BLaER1 treated with 17β-estradiol and CSF1 and Interleukin-3, amounts not matched to agents 10 nM and 100 nM (cell line): Measurements from ENCODE around the gene BHLHE23.

Experiments
- H3K27ac ChIP-seq, 11 experiments: shearing (Covaris generic); formaldehyde crosslinking; 2 replicates each; pipeline ENCODE4 v1.8.1; 2022
- H3K27me3 ChIP-seq, 11 experiments: shearing (Covaris generic); formaldehyde crosslinking; 2 replicates each; pipeline ENCODE4 v1.8.1; 2022
- H3K36me3 ChIP-seq, 11 experiments: shearing (Covaris generic); formaldehyde crosslinking; 2 replicates each; pipeline ENCODE4 v1.8.1; 2022
- H3K4me1 ChIP-seq, 10 experiments: shearing (Covaris generic); formaldehyde crosslinking; 2 replicates each; pipeline ENCODE4 v1.8.1; 2022
- H3K4me2 ChIP-seq, 11 experiments: shearing (Covaris generic); formaldehyde crosslinking; 2 replicates each; pipeline ENCODE4 v1.8.1; 2022
- H3K4me3 ChIP-seq, 10 experiments: shearing (Covaris generic); formaldehyde crosslinking; 2 replicates each; pipeline ENCODE4 v1.8.1; 2022
- H3K9ac ChIP-seq, 11 experiments: shearing (Covaris generic); formaldehyde crosslinking; 2 replicates each; pipeline ENCODE4 v1.8.1; 2022
- H3K9me3 ChIP-seq, 11 experiments: shearing (Covaris generic); formaldehyde crosslinking; replicated peaks in 1 of 11; 2 replicates each; pipeline ENCODE4 v1.8.1; 2022
- H4K20me1 ChIP-seq, 11 experiments: shearing (Covaris generic); formaldehyde crosslinking; 2 replicates each; pipeline ENCODE4 v1.8.1; 2022
- Cebpa-rat ChIP-seq, 11 experiments: shearing (Covaris generic); IDR thresholded peaks; 2 replicates each; pipeline ENCODE4 v1.8.1; 2022

BHLHE23 gene

GRCh38 chr20:62959998-62960436 lies 46.7 kb downstream of the BHLHE23 start:
- Histone ChIP-seq H3K27ac (peak overlapping the region in 3 of 11 experiments; percentile 53 to 74 (median 53); a peak in 4 of 22 replicates), H3K27me3 (no peaks in the 10 kb centered on the region), H3K4me2 (peak overlapping the region; percentile 90 to 100 (median 100)), H3K9ac (peak overlapping the region in 4 of 11 experiments; percentile 58 to 69 (median 62); a peak in 6 of 22 replicates), H3K4me1 (peaks cover 49 to 85% (median 79%) of the 10 kb centered on the region in 10 experiments), H4K20me1 (peaks cover 75 to 100% (median 96%) of the 10 kb centered on the region in 11 experiments), H3K9me3 (no peaks in the 10 kb centered on the region), H3K4me3 (peak overlapping the region in 1 of 10 experiments; percentile 28; a peak in 1 of 20 replicates), H3K36me3 (peaks cover 66 to 95% (median 80%) of the 10 kb centered on the region in 11 experiments)
- TF ChIP-seq Cebpa-rat (IDR thresholded peaks at IDR 0.05) = no peak

DNA sequence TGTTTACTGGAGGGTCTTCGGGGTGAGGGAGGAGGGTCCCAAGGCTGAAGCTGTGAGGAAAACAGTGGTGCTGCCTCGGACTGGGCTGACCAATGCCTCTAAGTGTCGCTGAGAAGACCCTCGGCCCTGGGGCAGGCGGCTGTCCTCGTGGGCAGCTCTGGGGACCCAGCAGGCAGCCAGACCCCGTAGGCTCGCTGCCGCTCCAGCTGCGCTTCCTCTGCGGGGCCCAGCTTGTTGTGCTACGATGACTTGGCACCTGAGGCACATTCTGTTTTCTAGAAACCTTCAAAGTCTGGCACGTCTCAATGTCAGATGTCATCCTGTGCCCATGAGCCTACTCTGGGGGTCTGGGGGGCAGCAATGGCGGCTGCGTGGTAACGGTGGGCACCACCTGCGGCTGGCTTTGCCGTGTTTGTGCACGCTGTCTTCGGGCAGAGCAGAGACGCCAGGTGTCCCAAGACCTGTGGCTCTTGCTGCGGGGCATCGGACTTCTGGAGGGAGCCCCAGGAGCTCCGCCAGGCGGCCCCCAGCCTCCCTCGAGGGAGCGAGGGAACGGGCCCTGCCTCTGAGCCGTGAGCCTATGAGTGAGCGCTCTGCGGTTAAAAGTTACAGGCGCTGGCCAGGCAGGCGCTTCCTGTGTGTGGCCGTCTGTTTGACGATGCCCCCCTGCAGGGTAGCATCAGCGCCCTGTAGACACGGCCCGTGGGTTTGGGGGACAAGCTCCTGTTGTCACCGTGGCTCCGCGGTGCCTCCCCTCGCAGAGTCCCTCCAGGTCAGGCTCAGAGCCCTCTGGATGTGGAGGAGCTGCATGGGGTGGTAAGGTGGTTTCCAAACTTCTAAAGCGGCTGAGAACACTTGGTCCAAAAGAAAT lies 47.4 kb downstream of the BHLHE23 start:
- peak overlapping the region in 10 of 11 experiments; percentile 13 to 70 (median 59); a peak in 17 of 22 replicates for H3K9ac ChIP-seq
- TF ChIP-seq Cebpa-rat (IDR thresholded peaks at IDR 0.05) = no peak
- H3K9me3 ChIP-seq = no peaks in the 10 kb centered on the region
- peak overlapping the region in 6 of 10 experiments; percentile 12 to 47 (median 32); a peak in 9 of 20 replicates for H3K4me3 ChIP-seq
- H4K20me1 ChIP-seq = peaks cover 78 to 100% (median 96%) of the 10 kb centered on the region in 11 experiments
- H3K36me3 ChIP-seq = peaks cover 60 to 88% (median 73%) of the 10 kb centered on the region in 11 experiments
- peak overlapping the region; percentile 90 to 100 (median 100) for H3K4me2 ChIP-seq
- H3K4me1 ChIP-seq = peaks cover 49 to 85% (median 79%) of the 10 kb centered on the region in 10 experiments
- peak overlapping the region in 9 of 11 experiments; percentile 25 to 74 (median 64); a peak in 15 of 22 replicates for H3K27ac ChIP-seq
- H3K27me3 ChIP-seq = no peaks in the 10 kb centered on the region

- Histone ChIP-seq H3K27me3 (no peaks in the 10 kb centered on the region), H4K20me1 (peaks cover 70 to 99% (median 90%) of the 10 kb centered on the region in 11 experiments), H3K27ac (peak overlapping the region in 8 of 11 experiments; percentile 53 to 74 (median 64); a peak in 13 of 22 replicates), H3K36me3 (peaks cover 52 to 80% (median 65%) of the 10 kb centered on the region in 11 experiments), H3K4me1 (peaks cover 45 to 82% (median 78%) of the 10 kb centered on the region in 10 experiments), H3K4me2 (peak overlapping the region; percentile 90 to 100 (median 100)), H3K9ac (peak overlapping the region in 9 of 11 experiments; percentile 13 to 70 (median 60); a peak in 16 of 22 replicates), H3K9me3 (no peaks in the 10 kb centered on the region), H3K4me3 (peak overlapping the region in 5 of 10 experiments; percentile 23 to 47 (median 37); a peak in 6 of 20 replicates)
- no peak for TF ChIP-seq Cebpa-rat (IDR thresholded peaks at IDR 0.05)
Measured at GRCh38 chr20:62958388-62959100, 48.2 kb downstream of the BHLHE23 start.

DNA sequence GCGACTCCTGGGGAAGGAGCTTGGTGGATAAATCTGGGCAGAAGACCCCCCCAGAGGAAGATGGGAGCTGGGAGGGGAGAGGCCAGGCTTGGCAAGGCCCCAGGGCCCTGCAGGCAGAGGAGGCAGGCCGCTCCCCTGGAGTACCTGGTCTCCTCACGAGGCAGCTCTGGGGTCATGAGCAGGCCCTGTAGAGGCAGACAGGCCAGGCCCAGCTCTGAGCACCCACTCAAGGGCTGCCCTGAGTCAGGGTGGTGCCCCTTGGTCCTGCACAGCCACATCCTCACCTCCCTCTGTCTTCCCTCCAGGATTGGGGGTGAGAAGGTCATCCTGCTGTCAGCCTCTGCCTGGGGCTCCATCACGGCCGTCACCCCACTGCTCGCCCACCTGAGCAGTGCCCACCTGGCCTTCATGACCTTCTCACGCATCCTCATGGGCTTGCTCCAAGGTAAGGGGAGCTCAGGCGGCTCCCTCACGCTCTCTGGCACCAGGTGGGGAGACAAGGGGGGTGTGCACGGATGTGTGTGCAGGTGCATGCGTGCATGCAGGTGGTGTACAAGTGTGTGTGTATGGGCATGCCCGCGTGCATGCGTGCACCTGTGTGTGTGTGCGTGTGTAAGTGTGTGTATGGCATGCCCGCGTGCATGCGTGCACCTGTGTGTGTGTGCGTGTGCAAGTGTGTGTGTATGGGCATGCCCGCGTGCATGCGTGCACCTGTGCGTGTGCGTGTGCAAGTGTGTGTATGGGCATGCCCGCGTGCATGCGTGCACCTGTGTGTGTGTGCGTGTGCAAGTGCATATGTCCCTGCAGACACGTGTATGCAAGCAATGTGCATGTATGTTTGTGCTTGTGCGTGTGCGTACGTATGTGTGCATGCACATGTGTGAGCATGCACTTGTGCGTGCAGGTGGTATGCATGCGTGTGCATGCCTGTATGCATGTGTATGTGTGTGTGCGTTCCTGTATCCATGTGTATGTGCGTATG lies 49.3 kb downstream of the BHLHE23 start:
- Histone ChIP-seq H3K4me1 (peaks cover 49 to 90% (median 82%) of the 10 kb centered on the region in 10 experiments), H3K36me3 (peaks cover 41 to 69% (median 54%) of the 10 kb centered on the region in 11 experiments), H3K27me3 (no peaks in the 10 kb centered on the region), H3K9me3 (no peaks in the 10 kb centered on the region), H3K4me2 (peak overlapping the region in 10 of 11 experiments; percentile 90 to 100 (median 100); a peak in 19 of 22 replicates), H4K20me1 (peaks cover 65 to 90% (median 79%) of the 10 kb centered on the region in 11 experiments), H3K27ac (peak overlapping the region in 1 of 11 experiments; percentile 91; a peak in 2 of 22 replicates), H3K9ac (peak overlapping the region in 6 of 11 experiments; percentile 10 to 92 (median 64); a peak in 3 of 22 replicates), H3K4me3 (no peak overlapping the region)
- no peak for TF ChIP-seq Cebpa-rat (IDR thresholded peaks at IDR 0.05)

DNA sequence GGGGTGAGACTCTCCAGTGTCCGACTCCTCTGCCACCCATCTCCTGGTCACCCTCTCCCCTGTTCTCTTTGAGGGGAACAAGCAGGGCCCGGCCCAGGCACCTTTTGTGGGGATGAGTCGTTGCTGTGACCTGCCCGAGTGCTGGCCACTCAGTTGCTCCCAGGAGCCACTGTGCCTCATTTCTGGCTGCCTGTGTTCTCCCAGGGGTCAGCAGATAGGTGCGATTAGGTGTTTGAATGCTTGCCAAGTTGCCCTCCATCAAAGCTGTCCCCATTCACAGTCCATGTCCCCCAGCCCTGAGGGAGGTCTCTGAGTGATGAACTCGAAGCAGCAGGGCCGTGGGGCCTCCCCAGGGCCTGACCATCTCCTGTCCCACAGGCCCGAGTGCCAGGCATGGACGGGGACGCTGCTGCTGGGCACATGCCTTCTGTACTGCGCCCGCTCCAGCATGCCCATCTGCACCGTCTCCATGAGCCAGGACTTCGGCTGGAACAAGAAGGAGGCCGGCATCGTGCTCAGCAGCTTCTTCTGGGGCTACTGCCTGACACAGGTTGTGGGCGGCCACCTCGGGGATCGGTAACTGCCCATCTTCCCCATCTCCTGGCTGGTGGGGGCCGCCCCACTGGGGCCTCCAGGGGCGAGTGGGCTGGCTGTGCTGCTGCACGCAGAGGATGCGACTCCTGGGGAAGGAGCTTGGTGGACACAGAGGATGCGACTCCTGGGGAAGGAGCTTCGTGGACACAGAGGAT lies 50.2 kb downstream of the BHLHE23 start:
- Histone ChIP-seq H3K4me2 (peak overlapping the region; percentile 97 to 100 (median 100); a peak in 20 of 22 replicates), H3K36me3 (peaks cover 32 to 60% (median 46%) of the 10 kb centered on the region in 11 experiments)

More for the DNA sequence above, 50.2 kb downstream of the BHLHE23 start:
- Histone ChIP-seq H3K27ac (peak overlapping the region in 6 of 11 experiments; percentile 80 to 94 (median 92); a peak in 10 of 22 replicates), H3K9ac (peak overlapping the region in 8 of 11 experiments; percentile 32 to 92 (median 88); a peak in 10 of 22 replicates), H3K4me3 (no peak overlapping the region), H3K9me3 (no peaks in the 10 kb centered on the region), H3K4me1 (peaks cover 57 to 92% (median 87%) of the 10 kb centered on the region in 10 experiments), H3K27me3 (no peaks in the 10 kb centered on the region), H4K20me1 (peaks cover 56 to 81% (median 70%) of the 10 kb centered on the region in 11 experiments)
- no peak for TF ChIP-seq Cebpa-rat (IDR thresholded peaks at IDR 0.05)
